Glomerular visceral epithelial cell (primary cell): ENCODE results near the gene GMPR2.

ENCODE experiments used
- DNase-seq: peaks from one replicate; pipeline ENCODE4 v3.0.0-alpha.2; 2016; ENCODE audit errors: extremely low spot score

The GMPR2 gene

GRCh38 chr14:24268225-24268624 is 35.5 kb downstream of the GMPR2 start:
- no peak for DNase-seq

GRCh38 chr14:24269368-24269767 is 36.6 kb downstream of the GMPR2 start:
- DNase-seq = no peak

- no peak for DNase-seq
These were observed 37.3 kb downstream of the GMPR2 start for GRCh38 chr14:24269910-24270536.

- DNase-seq = no peak
These were observed 37.9 kb downstream of the GMPR2 start for GRCh38 chr14:24270537-24271133.

- DNase-seq = peak; percentile 87
These were observed 38.6 kb downstream of the GMPR2 start, which contains the start of gene RABGGTA for GRCh38 chr14:24271134-24271833. RABGGTA (minus strand) TSS chr14:24271597; CDS start chr14:24271115, 482 bp downstream.

- DNase-seq = no peak
These were observed 39.1 kb downstream of the GMPR2 start for GRCh38 chr14:24271834-24272263.

GRCh38 chr14:24272467-24272866 is 39.7 kb downstream of the GMPR2 start:
- no peak for DNase-seq

- DNase-seq = no peak
These were observed 40.8 kb downstream of the GMPR2 start for GRCh38 chr14:24273422-24273998.

GRCh38 chr14:24274101-24274543 is 41.4 kb downstream of the GMPR2 start:
- no peak for DNase-seq

- no peak for DNase-seq
These were observed 44.3 kb downstream of the GMPR2 start for GRCh38 chr14:24277071-24277470.

- DNase-seq = no peak
These were observed 45.0 kb downstream of the GMPR2 start for GRCh38 chr14:24277606-24278321.

- DNase-seq = no peak
These were observed 45.7 kb downstream of the GMPR2 start for GRCh38 chr14:24278424-24278823.

- peak; percentile 39 for DNase-seq
These were observed 46.8 kb downstream of the GMPR2 start for GRCh38 chr14:24279301-24280186.

GRCh38 chr14:24280797-24281460 is 48.2 kb downstream of the GMPR2 start:
- DNase-seq = no peak

GRCh38 chr14:24281636-24282035 is 48.9 kb downstream of the GMPR2 start:
- DNase-seq = no peak

GRCh38 chr14:24282736-24283135 is 50.0 kb downstream of the GMPR2 start:
- no peak for DNase-seq

- DNase-seq = no peak
These were observed 51.2 kb downstream of the GMPR2 start for GRCh38 chr14:24283796-24284460.

GRCh38 chr14:24284501-24285035 is 51.8 kb downstream of the GMPR2 start:
- DNase-seq = no peak

- no peak for DNase-seq
These were observed 52.6 kb downstream of the GMPR2 start for GRCh38 chr14:24285351-24285750.
